Measurements from ENCODE around the gene ABL1. TPM values are rescaled to one million over a fixed set of nuclear protein-coding genes. Genes with fewer than 3 reads are reported as not detected.

The ABL1 gene
- total and polyA plus RNA-seq, 4 donors, result 12.8 to 98.7 (median 65.1) TPM

- H3K27ac ChIP-seq (ENCODE audit: low read depth in 1 of 2, low read length in 2 of 2), result no peak overlapping the region
- DNase-seq (no peak), ATAC-seq (ENCODE audit: low FRiP score) (peak; percentile 19)
- H3K4me3 ChIP-seq (ENCODE audit: low read length in 2 of 2), result no peak overlapping the region
- H3K9me3 ChIP-seq (ENCODE audit: control insufficient read depth, low read length), result no peaks in the 10 kb centered on the region
- H3K36me3 ChIP-seq (ENCODE audit: control insufficient read depth in 1 of 2, insufficient read depth in 2 of 2, low read length in 1 of 2), result peaks cover 0 to 19% of the 10 kb centered on the region in 2 donors
- no peaks in the 10 kb centered on the region for H3K27me3 ChIP-seq (ENCODE audit: control insufficient read depth in 1 of 2, insufficient read depth in 2 of 2, low read length in 1 of 2)
- WGBS, 2 donors, result 71 to 73% methylated on average over 35 of the region's 35 CpGs
- H3K4me1 ChIP-seq (ENCODE audit: control insufficient read depth in 1 of 2, insufficient read depth in 2 of 2, low read length in 2 of 2), result no peaks in the 10 kb centered on the region
- intact Hi-C loops (cut with DNase I), result no loop called here
Observed at GRCh38 chr9:130885484-130886375, 50.7 kb downstream of the ABL1 start.

GRCh38 chr9:130886981-130887380 lies 51.9 kb downstream of the ABL1 start:
- 81 to 84% methylated on average over 23 of the region's 23 CpGs for WGBS, 2 donors
- Histone ChIP-seq H3K9me3 (ENCODE audit: control insufficient read depth, low read length) (no peaks in the 10 kb centered on the region), H3K4me3 (ENCODE audit: low read length in 2 of 2) (no peak overlapping the region), H3K36me3 (ENCODE audit: control insufficient read depth in 1 of 2, insufficient read depth in 2 of 2, low read length in 1 of 2) (peaks cover 0 to 15% of the 10 kb centered on the region in 2 donors), H3K27ac (ENCODE audit: low read depth in 1 of 2, low read length in 2 of 2) (no peak overlapping the region), H3K4me1 (ENCODE audit: control insufficient read depth in 1 of 2, insufficient read depth in 2 of 2, low read length in 2 of 2) (no peaks in the 10 kb centered on the region), H3K27me3 (ENCODE audit: control insufficient read depth in 1 of 2, insufficient read depth in 2 of 2, low read length in 1 of 2) (no peaks in the 10 kb centered on the region)
- intact Hi-C loops (cut with DNase I), result no loop called here
- ATAC-seq (ENCODE audit: low FRiP score) (no peak), DNase-seq (no peak)

GRCh38 chr9:130887494-130888144 lies 52.6 kb downstream of the ABL1 start:
- H3K4me1 ChIP-seq (ENCODE audit: control insufficient read depth in 1 of 2, insufficient read depth in 2 of 2, low read length in 2 of 2), result no peaks in the 10 kb centered on the region
- intact Hi-C loops (cut with DNase I), result no loop called here
- ATAC-seq (ENCODE audit: low FRiP score) (no peak), DNase-seq (no peak)
- H3K4me3 ChIP-seq (ENCODE audit: low read length in 2 of 2), result no peak overlapping the region
- no peaks in the 10 kb centered on the region for H3K9me3 ChIP-seq (ENCODE audit: control insufficient read depth, low read length)
- 36 to 42% methylated on average over 25 of the region's 25 CpGs for WGBS, 2 donors
- H3K36me3 ChIP-seq (ENCODE audit: control insufficient read depth in 1 of 2, insufficient read depth in 2 of 2, low read length in 1 of 2), result peaks cover 0 to 15% of the 10 kb centered on the region in 2 donors
- no peaks in the 10 kb centered on the region for H3K27me3 ChIP-seq (ENCODE audit: control insufficient read depth in 1 of 2, insufficient read depth in 2 of 2, low read length in 1 of 2)
- no peak overlapping the region for H3K27ac ChIP-seq (ENCODE audit: low read depth in 1 of 2, low read length in 2 of 2)

DNA sequence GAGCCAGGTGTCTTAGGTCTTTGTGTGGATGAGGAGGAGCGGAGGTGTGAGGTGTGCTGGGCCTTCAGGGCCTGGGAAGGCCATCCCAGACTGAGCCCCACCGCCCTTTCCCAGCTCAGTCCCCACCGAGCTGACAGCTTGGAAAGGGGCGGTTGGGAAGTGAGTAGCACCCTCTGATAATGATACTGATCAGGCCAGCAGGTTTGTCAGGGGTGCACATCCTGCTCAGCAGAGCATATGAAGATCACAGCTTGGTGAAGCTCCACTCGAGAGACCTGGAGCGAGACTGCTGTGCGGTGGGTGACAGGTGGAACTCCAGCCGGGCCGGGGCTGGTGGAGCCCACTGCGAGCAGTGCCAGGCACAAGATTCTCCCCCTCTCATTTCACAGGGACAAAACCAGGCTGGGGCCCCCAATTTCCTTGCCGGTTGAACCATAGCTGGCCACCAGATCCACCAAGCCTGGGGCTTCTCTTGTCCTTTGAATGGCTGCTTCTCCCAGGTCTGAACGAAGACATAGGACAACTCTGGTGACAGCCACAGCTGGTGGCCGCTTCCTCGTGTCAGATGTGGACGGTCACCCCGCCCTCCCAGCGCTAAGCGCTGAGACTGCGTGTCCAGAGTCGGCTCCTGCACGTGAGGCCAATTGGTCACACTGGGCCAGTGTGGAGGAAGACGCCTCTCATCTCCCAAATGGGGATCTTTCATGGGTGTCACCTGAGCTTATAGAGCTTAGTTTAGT lies 53.3 kb downstream of the ABL1 start:
- DNase-seq, result no peak
- Histone ChIP-seq H3K36me3 (ENCODE audit: control insufficient read depth in 1 of 2, insufficient read depth in 2 of 2, low read length in 1 of 2) (peaks cover 0 to 15% of the 10 kb centered on the region in 2 donors), H3K4me1 (ENCODE audit: control insufficient read depth in 1 of 2, insufficient read depth in 2 of 2, low read length in 2 of 2) (no peaks in the 10 kb centered on the region), H3K4me3 (ENCODE audit: low read length in 2 of 2) (no peak overlapping the region), H3K9me3 (ENCODE audit: control insufficient read depth, low read length) (no peaks in the 10 kb centered on the region), H3K27ac (ENCODE audit: low read depth in 1 of 2, low read length in 2 of 2) (no peak overlapping the region), H3K27me3 (ENCODE audit: control insufficient read depth in 1 of 2, insufficient read depth in 2 of 2, low read length in 1 of 2) (no peaks in the 10 kb centered on the region)
- no peak for ATAC-seq (ENCODE audit: low FRiP score)
- 89% methylated on average over 22 of the region's 22 CpGs for WGBS, 2 donors
- intact Hi-C loops (cut with DNase I), result no loop called here

GRCh38 chr9:130890124-130890523 lies 55.1 kb downstream of the ABL1 start:
- ATAC-seq (ENCODE audit: low FRiP score) (no peak), DNase-seq (peak in 1 of 2 donors; percentile 31)
- no peak overlapping the region for H3K4me3 ChIP-seq (ENCODE audit: low read length in 2 of 2)
- H3K27ac ChIP-seq (ENCODE audit: low read depth in 1 of 2, low read length in 2 of 2), result no peak overlapping the region
- H3K36me3 ChIP-seq (ENCODE audit: control insufficient read depth in 1 of 2, insufficient read depth in 2 of 2, low read length in 1 of 2), result peaks cover 0 to 11% of the 10 kb centered on the region in 2 donors
- WGBS, 2 donors, result 74 to 78% methylated on average over 9 of the region's 9 CpGs
- H3K9me3 ChIP-seq (ENCODE audit: control insufficient read depth, low read length), result no peaks in the 10 kb centered on the region
- intact Hi-C loops (cut with DNase I), result no loop called here
- no peaks in the 10 kb centered on the region for H3K27me3 ChIP-seq (ENCODE audit: control insufficient read depth in 1 of 2, insufficient read depth in 2 of 2, low read length in 1 of 2)
- no peaks in the 10 kb centered on the region for H3K4me1 ChIP-seq (ENCODE audit: control insufficient read depth in 1 of 2, insufficient read depth in 2 of 2, low read length in 2 of 2)

DNA sequence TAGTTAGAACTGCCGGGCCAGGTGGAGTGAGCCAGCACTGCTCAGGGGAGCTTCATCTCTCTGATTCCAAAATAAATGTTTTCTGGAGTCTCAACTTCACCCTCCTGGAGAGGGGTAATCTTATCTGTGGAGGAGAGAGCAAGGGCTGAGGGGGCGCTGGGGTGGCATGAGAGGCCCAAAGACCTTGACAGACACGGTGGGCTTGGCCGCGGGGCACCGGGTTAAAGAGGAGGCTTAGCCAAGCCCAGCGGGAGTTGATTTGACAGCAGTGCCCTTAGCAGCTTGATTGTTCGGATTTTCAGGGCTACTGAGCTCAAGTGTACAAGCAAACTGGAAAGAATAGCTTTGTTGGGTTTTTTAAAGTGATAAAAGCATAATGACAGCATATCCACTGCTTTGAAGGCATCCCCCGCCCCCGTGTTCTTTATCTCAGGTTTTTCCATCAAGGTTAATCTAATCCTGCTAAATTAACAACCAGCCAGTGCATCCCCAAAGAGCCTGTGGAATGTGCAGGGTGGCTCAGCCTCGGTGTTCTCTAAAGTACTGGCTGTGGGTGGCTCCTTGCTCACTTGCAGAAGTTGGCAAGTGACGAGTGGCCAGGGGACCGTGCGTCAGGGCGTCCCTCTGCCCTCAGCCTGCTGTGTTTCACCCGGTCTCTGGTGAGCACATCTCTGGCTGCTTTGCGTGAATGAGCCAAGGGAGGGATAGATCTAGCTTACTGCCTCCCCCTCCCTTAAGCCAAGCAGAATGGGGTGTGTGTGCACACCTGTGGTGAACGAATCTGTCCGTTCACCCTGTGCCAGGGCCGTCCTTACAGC lies 56.0 kb downstream of the ABL1 start:
- 76 to 80% methylated on average over 20 of the region's 20 CpGs for WGBS, 2 donors
- peaks cover 0 to 10% of the 10 kb centered on the region in 2 donors for H3K36me3 ChIP-seq (ENCODE audit: control insufficient read depth in 1 of 2, insufficient read depth in 2 of 2, low read length in 1 of 2)
- no peaks in the 10 kb centered on the region for H3K9me3 ChIP-seq (ENCODE audit: control insufficient read depth, low read length)
- intact Hi-C loops (cut with DNase I), result no loop called here
- no peak for ATAC-seq (ENCODE audit: low FRiP score)
- H3K27me3 ChIP-seq (ENCODE audit: control insufficient read depth in 1 of 2, insufficient read depth in 2 of 2, low read length in 1 of 2), result no peaks in the 10 kb centered on the region
- H3K4me3 ChIP-seq (ENCODE audit: low read length in 2 of 2), result no peak overlapping the region
- H3K4me1 ChIP-seq (ENCODE audit: control insufficient read depth in 1 of 2, insufficient read depth in 2 of 2, low read length in 2 of 2), result no peaks in the 10 kb centered on the region
- DNase-seq, result peak in 1 of 2 donors; percentile 38
- no peak overlapping the region for H3K27ac ChIP-seq (ENCODE audit: low read depth in 1 of 2, low read length in 2 of 2)

- Histone ChIP-seq H3K36me3 (ENCODE audit: control insufficient read depth in 1 of 2, insufficient read depth in 2 of 2, low read length in 1 of 2) (peaks cover 0 to 10% of the 10 kb centered on the region in 2 donors), H3K27me3 (ENCODE audit: control insufficient read depth in 1 of 2, insufficient read depth in 2 of 2, low read length in 1 of 2) (no peaks in the 10 kb centered on the region), H3K27ac (ENCODE audit: low read depth in 1 of 2, low read length in 2 of 2) (no peak overlapping the region), H3K4me3 (ENCODE audit: low read length in 2 of 2) (no peak overlapping the region), H3K4me1 (ENCODE audit: control insufficient read depth in 1 of 2, insufficient read depth in 2 of 2, low read length in 2 of 2) (no peaks in the 10 kb centered on the region), H3K9me3 (ENCODE audit: control insufficient read depth, low read length) (no peaks in the 10 kb centered on the region)
- DNase-seq (no peak), ATAC-seq (ENCODE audit: low FRiP score) (no peak)
- intact Hi-C loops (cut with DNase I), result no loop called here
- WGBS, 2 donors, result 81 to 83% methylated on average over 18 of the region's 18 CpGs
Observed at GRCh38 chr9:130891688-130892476, 56.8 kb downstream of the ABL1 start.

All from aorta (tissue), 5 donors.